SH-SY5Y (cell line): ENCODE data around the gene NFASC.

Experiments
- GATA2 ChIP-seq: IDR thresholded peaks from 2 replicates; pipeline ENCODE4 v1.6.1; 2011; ENCODE audit warnings: mild to moderate bottlenecking, low read depth, low read length
- GATA3 ChIP-seq: IDR thresholded peaks from 2 replicates; pipeline ENCODE4 v1.6.1; 2011; ENCODE audit warnings: low read depth, mild to moderate bottlenecking, low read length, moderate library complexity

The NFASC gene

GRCh38 chr1:204921855-204922516 is 51.3 kb downstream of the NFASC start:
- TF ChIP-seq GATA3 (no peak), GATA2 (no peak)

DNA sequence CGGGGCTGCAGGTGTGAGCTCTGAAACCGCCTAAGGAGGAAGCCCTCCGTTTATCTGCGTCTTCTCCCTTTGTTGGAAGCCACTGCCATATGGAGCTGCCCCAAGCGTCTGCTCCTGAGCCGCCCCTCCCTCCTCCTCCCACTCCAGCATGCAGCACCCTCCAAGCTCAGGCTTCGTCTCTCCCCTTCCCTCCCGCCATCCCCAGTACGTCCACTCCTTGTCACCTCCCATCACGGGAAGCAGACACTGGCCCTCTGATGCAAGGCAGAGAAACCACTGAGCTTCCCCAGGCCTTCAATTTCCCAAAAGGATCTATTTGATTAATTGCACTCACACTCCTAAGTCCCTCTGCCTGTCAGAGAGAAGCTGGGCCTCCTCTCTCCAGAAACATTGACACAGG is 52.5 kb downstream of the NFASC start:
- TF ChIP-seq GATA3 (no peak), GATA2 (no peak)

- no peak for TF ChIP-seq GATA3
- TF ChIP-seq GATA2 = no peak
Measured at GRCh38 chr1:204923626-204924012, 53.0 kb downstream of the NFASC start.

DNA sequence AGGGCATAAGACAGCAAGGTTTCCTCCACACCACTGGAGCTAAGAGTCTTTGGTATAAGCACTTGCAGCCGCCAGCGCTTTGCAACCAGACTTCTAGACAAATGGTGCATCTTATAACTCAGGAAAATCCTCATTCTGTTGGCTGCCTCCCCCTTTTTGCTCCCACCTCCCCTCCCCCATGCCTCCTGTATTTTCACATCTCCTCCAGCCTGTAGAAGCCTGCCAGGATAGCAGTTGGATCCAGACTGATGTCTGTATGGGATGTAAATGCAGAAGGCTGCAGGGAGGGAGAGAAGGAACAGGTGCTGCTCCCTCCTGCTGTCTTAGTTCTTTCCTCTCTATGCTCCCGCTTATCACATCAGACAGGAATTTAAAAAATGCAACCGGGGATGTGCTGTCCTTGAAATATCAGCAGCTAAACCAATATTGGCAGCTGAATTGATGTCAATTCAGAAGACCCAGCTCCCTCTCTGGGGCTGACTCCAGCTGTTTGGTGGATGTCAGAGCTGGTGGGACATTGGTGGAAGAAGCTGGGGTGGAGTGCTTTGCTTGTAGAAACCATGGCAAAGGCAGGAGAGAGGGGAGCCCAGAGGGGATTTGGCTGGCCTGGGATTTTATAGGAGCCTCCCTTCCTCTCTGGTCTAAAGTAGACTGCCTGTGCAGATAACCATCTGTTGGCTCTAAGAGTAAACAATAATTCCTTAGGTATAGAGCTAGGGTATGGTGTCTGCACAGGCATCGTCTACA is 53.5 kb downstream of the NFASC start:
- TF ChIP-seq GATA2 (peak; percentile 74; the same call in 1 of the 2 replicates), GATA3 (no peak)

GRCh38 chr1:204925701-204926100 is 55.0 kb downstream of the NFASC start:
- TF ChIP-seq GATA3 (no peak), GATA2 (no peak)

- TF ChIP-seq GATA2 = no peak
- TF ChIP-seq GATA3 = no peak
Measured at GRCh38 chr1:204927673-204928641, 57.3 kb downstream of the NFASC start.

- no peak for TF ChIP-seq GATA3
Measured at GRCh38 chr1:204928671-204929486, 58.2 kb downstream of the NFASC start.

- TF ChIP-seq GATA3 (no peak), GATA2 (no peak)
Measured at GRCh38 chr1:204929487-204930154, 59.0 kb downstream of the NFASC start.

DNA sequence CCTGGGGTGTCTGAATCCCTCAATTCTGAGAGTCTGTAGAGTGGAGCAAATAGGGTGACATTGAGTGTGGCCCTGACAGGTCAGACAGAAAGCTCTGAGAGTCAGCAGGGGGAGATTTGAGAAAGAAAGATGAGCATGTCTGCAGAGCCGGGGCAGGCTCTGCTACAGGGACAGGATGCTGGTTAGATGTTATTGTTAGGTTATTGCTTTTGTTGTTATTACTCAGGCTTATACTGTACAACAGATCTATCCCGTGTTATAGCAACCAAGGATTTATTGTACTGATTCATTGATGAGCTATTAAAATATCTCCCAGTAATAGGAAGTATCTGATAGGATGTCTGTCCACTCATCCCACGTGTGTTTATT is 59.5 kb downstream of the NFASC start:
- TF ChIP-seq GATA3 (no peak), GATA2 (no peak)

- TF ChIP-seq GATA3 (no peak), GATA2 (no peak)
Measured at GRCh38 chr1:204931313-204931712, 60.7 kb downstream of the NFASC start.

- TF ChIP-seq GATA3 = no peak
- no peak for TF ChIP-seq GATA2
Measured at GRCh38 chr1:204931768-204932572, 61.3 kb downstream of the NFASC start.

DNA sequence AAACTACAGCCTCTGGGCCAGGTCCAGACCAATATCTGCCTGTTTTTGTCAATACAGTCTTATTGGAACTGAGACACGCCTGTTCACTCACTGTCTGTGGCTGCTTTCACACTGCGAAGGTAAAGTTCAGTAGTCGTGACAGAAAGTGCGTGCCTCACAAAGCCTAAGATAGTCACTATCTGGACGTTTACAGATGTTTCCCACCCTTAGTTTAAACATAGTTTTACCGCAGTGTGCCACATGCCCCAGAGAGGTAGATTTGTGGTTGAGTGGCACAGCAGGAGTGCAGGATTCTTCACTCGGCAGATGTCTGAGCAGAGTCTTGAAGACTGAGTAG is 61.9 kb downstream of the NFASC start:
- TF ChIP-seq GATA3 = no peak
- no peak for TF ChIP-seq GATA2

DNA sequence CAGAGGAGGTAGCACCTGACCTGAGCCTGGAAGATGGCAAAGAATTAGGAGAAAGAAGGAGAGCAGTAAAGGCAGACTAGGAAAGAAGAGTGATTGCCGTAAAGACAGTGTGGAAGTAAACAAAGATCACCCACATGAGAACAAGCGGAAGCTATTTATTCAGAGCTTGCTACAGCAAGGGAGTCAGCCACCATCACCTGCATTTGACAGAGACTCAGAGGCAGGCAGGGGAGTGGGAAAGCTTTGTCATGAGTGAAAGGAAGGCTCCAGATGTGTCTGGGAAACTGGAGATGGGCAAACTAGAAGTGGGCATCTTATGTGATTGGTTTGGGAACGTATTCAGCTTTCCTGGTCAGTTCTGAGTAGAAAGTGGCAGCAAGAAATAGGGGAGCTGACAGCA is 64.5 kb downstream of the NFASC start:
- TF ChIP-seq GATA3 (no peak), GATA2 (no peak)
